GM21825 (cell line): ENCODE measurements around the gene TMEM263.
"Not testable (repeated sequence)": the region's sequence is repeated elsewhere in the genome, so short reads cannot be mapped to it uniquely, and the experiment has no call there.

Experiments
- ATAC-seq: cut with Tn5 transposase; IDR thresholded peaks from one replicate; pipeline ENCODE4 v1.9.1; 2021; ENCODE audit warnings: mild to moderate bottlenecking, moderate library complexity; ENCODE audit not compliant: unreplicated experiment

Gene TMEM263

GRCh38 chr12:106955377-106956047 lies at the start of gene TMEM263:
TMEM263 (plus strand) TSS chr12:106955907; CDS start chr12:106967117, 11,210 bp downstream.
- ATAC-seq: peak; percentile 78

DNA sequence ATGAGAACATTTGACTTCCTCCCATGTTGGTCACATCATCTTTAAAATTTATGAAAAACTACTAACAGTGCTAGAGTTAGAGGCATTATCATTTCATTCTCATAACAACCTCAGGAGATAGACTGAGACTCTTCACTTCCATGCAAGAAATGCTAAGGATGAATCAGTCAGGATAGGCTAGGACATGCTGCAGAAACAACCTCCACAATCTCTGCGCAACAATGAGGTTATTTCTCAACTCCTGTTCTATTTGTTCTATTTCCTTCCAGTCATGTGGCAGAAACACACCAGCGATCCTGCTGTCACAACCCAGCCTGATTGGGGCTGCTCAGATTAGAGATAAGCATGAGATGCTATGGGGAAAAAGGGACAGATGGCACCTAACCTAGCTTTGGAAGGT lies 49.0 kb upstream of the TMEM263 start:
- ATAC-seq: no peak

GRCh38 chr12:106907411-106907810 lies 48.3 kb upstream of the TMEM263 start:
- ATAC-seq: no peak

- ATAC-seq: no peak
Observed at GRCh38 chr12:106907846-106908245, 47.9 kb upstream of the TMEM263 start.

DNA sequence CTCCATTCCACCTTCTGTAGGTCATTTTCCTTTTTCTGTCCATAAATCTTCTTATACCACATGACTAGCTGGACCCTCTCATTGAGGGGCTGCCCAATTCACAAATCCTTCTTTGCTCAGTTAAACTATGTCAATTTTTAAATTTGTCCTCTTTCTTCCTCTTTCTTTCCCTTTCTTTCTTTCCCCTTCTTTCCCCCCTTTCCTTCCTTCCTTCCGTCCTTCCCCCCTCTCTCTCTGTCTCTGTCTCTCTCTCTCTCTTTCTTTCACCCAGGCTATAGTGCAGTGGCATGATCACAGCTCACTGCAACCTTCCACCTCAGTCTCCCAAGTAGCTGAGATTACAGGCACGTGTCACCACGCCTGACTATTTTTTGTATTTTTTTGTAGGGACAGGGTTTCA lies 47.1 kb upstream of the TMEM263 start:
- ATAC-seq: no peak

DNA sequence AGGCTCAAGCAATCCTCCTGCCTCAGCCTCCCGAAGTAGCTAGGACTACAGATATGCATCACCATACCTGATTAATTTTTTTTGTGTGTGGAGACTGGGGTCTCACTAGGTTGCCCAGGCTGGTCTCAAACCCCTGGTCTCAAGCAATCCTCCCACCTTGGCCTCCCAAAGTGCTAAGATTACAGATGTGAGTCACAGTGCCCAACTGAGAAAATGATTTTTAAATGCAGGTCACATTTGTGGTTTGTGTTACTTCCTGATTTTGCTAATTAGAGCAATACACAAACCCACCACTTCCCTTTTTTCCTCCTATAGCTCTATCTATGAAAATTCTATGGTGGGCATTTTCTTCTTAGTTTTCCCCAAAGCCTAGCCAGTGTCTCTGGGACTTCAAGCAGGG lies 45.5 kb upstream of the TMEM263 start:
- peak; percentile 56 for ATAC-seq

DNA sequence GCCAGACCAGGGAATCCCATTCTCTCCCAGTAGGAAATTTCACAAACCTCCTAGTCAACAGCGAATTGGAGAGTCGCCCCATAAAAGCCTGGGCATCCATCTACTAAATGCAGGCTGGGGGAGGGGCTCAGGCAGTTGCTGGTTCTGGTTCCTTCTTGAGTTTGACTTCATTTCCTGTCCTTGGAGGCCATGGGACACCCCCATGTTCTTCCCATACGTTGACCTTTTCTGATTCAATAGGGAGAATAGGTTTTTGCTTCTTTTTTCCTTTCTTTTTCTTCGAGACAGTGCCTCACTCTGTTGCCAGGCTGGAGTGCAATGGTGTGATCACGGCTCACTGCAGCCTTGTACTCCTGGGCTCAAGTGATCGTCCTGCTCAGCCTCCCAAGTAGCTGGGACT lies 44.1 kb upstream of the TMEM263 start:
- no peak for ATAC-seq

GRCh38 chr12:106913456-106913855 lies 42.3 kb upstream of the TMEM263 start:
- no peak for ATAC-seq

DNA sequence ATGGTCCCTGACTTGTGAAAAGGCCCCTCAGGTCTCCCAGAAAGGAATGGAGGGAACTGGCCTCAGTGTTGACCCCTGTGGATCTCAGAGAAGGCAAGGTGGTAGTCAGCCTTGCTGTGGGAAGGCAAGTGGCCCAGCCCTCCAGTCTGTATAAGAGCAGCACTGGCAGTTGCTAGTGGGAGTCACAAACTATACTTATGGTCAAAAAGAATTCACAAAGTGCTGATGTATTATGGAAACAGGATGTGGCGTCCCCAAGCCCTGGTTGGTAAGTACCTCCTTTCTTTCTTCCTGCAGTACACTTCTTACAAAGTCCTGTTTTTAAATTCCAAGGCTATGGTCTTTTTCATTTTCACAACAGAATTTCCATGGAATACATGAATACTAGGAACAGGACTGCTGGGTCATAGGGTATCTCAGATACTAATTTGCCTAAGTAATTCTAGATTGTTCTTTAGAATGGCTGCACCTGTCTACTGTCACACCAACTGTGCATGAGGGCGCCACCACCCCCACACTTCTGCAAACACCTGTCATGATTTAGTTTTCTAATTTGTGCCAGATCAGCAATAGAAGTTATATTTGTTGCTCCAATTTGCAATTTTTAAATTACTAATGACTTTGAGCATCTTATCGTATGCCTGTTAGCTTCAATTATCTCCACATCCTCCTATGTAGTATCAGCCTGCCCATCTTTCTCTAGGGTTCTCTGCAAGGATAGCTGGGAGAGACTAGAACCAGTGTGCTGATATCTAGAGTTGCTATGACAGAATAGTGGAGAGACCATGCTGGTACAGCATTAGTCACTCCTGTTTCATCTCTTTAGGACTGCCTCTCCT lies 40.7 kb upstream of the TMEM263 start:
- peak; percentile 48 for ATAC-seq

DNA sequence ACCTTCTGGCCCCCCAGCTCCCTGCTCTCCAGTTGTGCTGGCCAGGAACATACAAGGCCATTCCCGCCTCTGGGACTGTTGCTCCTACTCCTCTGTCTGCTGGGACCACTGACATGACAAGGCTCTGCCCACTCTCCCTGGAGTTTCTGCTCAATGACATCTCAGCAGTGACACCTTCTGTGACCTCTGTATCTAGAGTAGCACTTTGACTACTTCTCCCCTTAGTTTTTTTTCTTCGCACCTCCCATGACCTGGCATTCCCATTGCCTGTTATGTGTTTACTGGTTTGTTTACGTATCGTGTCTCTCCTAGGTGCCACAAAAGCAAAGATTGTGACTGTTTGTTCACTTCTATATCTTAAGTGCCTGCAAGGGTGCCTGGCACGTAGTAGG lies 40.1 kb upstream of the TMEM263 start:
- ATAC-seq: peak; percentile 15

- ATAC-seq: no peak
Observed at GRCh38 chr12:106917503-106917902, 38.2 kb upstream of the TMEM263 start.

DNA sequence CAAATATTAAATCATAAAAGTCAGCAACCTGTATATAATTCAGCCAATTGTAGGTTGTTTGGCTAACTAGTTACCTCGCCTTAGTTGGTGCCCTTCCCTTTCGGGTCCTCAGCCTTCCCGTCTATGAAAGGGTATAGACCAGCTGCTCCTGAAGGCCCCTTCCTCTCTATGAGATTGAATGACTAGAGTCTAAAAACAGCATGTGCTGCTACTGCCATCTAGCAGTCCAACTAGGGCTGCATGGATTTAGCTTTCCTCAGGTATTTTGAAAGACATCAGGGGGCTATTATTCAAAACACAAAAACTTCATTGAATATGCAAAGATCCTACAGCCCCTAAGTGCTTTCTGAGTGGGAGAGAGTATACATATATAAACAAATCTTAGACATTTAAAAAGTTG lies 37.0 kb upstream of the TMEM263 start:
- ATAC-seq: no peak

- no peak for ATAC-seq
Observed at GRCh38 chr12:106919910-106920544, 35.7 kb upstream of the TMEM263 start.

DNA sequence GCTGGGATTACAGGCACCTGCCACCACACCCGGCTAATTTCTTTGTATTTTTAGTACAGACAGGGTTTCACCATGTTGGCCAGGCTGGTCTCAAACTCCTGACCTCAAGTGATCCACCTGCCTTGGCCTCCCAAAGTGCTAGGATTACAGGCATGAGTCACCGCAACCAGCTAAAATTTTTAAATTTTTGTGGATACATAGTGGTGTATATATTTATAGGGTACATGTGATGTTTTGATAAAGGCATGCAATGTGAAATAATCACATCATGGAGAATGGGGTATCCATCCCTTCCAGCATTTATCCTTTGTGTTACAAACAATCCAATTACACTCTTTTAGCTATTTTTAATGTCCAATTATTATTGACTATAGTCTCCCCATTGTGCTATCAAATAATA lies 33.7 kb upstream of the TMEM263 start:
- ATAC-seq: not testable (repeated sequence)

GRCh38 chr12:106923594-106923993 lies 32.1 kb upstream of the TMEM263 start:
- not testable (repeated sequence) for ATAC-seq

DNA sequence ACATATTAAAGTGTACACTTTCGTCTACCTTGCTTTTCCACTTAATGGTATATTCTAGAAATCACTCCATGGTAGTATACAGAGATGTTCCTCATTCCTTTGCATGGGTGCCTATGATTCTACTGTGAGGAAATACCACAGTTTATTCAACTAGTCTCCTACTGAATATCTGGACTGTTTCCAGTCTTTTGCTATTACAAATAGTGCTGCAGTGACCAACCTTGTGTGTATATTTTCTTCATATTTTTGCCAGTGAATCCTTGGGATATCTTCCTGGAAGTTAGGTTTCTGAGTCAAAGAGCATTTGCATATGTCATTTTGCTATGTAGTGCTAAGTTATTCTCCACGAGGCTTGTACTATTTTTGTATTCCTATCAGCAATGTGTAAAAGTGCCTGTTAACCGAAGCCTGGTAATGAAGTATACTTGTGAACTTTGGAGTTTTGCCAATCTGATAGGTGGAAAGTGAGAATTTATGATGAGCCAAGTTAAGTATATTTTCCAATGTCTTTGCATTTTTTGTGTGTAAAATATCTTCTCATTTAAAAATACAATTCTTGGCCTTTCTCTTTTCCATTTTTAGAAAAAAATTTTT lies 31.3 kb upstream of the TMEM263 start:
- no peak for ATAC-seq

- ATAC-seq: no peak
Observed at GRCh38 chr12:106926657-106927056, 29.1 kb upstream of the TMEM263 start.

DNA sequence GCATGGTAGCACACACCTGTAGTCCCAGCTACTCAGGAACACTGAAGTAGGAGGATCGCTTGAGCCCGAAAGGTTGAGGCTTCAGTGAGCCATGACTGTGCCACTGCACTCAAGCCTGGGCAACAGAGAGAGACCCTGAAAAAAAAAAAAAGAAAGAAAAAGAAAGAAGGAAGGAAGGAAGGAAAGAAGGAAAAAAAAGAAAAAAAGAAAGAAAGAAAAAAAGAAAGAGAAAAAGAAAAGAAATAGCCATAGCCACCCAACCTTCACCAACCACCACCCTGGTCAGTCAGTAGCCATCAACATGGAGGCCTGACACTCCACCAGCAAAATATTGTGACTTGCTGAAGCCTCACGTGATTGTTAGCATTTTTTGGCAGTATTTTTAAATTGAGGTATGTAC lies 21.4 kb upstream of the TMEM263 start:
- no peak for ATAC-seq

DNA sequence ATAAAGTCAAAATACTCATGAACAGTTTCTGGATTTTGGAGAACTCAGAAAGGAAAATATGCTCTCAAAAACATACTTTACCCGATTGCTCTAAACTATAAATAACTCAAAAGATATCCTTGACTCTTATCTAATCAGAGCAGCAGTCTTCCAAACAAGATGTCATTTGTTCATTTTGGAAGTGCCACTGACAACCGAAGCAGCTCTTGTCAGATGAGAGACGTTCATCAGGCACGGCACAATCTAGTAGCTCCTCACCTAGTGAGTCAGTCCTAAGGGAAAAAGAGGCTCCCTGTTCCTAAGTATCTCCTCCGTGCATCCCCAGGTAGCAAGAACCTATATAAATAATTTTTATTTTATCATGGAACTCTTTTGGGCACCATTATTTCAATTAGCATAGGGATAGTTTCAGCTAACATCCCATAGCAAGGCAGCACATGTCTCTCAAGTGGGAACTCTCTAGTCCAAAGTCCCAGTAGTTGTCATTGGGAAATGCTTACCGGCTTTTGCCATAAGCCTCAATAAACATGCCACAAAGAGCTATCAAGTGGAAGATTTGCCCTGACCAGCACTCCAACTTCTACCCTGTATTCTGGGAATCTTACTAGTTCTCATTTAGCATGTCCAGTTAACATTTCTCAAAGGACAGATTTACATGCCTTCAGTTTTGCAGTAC lies 14.1 kb upstream of the TMEM263 start:
- ATAC-seq: no peak

DNA sequence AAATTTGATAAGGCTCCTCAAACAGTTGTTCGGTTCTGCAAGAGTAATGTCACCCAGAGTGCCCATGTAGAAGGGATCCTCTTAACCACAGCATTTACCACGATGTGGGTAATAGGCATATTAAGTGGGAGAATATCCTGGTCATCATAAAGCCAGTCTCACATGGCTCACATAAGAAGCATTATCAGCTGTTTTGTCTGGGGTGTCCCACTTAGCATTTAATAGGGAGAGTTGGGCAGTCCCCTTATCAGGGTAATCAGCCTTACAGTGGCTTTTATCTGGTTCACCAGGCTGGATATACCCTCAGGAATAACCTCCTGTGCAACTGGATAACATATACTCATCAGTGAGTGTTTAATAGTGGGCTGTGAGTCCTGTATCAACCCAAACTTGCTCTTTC lies 12.9 kb upstream of the TMEM263 start:
- ATAC-seq: no peak

GRCh38 chr12:106945261-106945851 lies 10.4 kb upstream of the TMEM263 start:
- ATAC-seq: no peak
